GM15510 (cell line): ENCODE measurements around the gene RPA3.

Experiments
- POLR2A ChIP-seq: IDR thresholded peaks from 3 replicates; pipeline ENCODE4 v1.6.1; 2011; ENCODE audit warnings: borderline replicate concordance; ENCODE audit not compliant: insufficient read length; ENCODE audit errors: extremely low read depth

Gene RPA3

GRCh38 chr7:7682861-7683260 lies 35.5 kb downstream of the RPA3 start:
- no peak for TF ChIP-seq POLR2A

GRCh38 chr7:7681936-7682329 lies 36.5 kb downstream of the RPA3 start:
- no peak for TF ChIP-seq POLR2A

GRCh38 chr7:7681191-7681935 lies 37.0 kb downstream of the RPA3 start:
- TF ChIP-seq POLR2A = no peak

- no peak for TF ChIP-seq POLR2A
These were observed 42.7 kb downstream of the RPA3 start for GRCh38 chr7:7675686-7676085.

GRCh38 chr7:7673240-7673550 lies 45.2 kb downstream of the RPA3 start:
- TF ChIP-seq POLR2A = no peak

- TF ChIP-seq POLR2A = no peak
These were observed 45.7 kb downstream of the RPA3 start for GRCh38 chr7:7672545-7673239.

GRCh38 chr7:7671361-7671760 lies 47.0 kb downstream of the RPA3 start:
- TF ChIP-seq POLR2A = no peak

GRCh38 chr7:7670490-7670889 lies 47.9 kb downstream of the RPA3 start:
- no peak for TF ChIP-seq POLR2A

- no peak for TF ChIP-seq POLR2A
These were observed 49.7 kb downstream of the RPA3 start for GRCh38 chr7:7668706-7669105.

- TF ChIP-seq POLR2A = no peak
These were observed 51.2 kb downstream of the RPA3 start for GRCh38 chr7:7667187-7667586.

GRCh38 chr7:7665031-7665430 lies 53.4 kb downstream of the RPA3 start:
- no peak for TF ChIP-seq POLR2A

GRCh38 chr7:7664291-7664690 lies 54.1 kb downstream of the RPA3 start:
- no peak for TF ChIP-seq POLR2A

- no peak for TF ChIP-seq POLR2A
These were observed 55.9 kb downstream of the RPA3 start for GRCh38 chr7:7662527-7662926.

- no peak for TF ChIP-seq POLR2A
These were observed 63.3 kb downstream of the RPA3 start for GRCh38 chr7:7654964-7655715.

- TF ChIP-seq POLR2A = no peak
These were observed 64.7 kb downstream of the RPA3 start for GRCh38 chr7:7653593-7654187.
